Measurements from ENCODE around the gene ASB8.

The ASB8 gene

GRCh38 chr12:48129376-48129775 lies 27.9 kb downstream of the ASB8 start:
- TF ChIP-seq EZH2phosphoT487 (IDR thresholded peaks at IDR 0.05; ENCODE audit: borderline replicate concordance, low read length) (no peak), CTCF (IDR thresholded peaks at IDR 0.05; ENCODE audit: low read depth, low read length, poor library complexity, severe bottlenecking) (no peak)
- Histone ChIP-seq H3K79me2 (ENCODE audit: control insufficient read depth, low read length) (peaks cover 24% of the 10 kb centered on the region), H3K9me3 (ENCODE audit: control insufficient read depth, insufficient read depth, low read length) (no peaks in the 10 kb centered on the region), H3K4me1 (ENCODE audit: control insufficient read depth, low read length) (no peaks in the 10 kb centered on the region), H3K4me2 (ENCODE audit: low read length) (no peak overlapping the region), H3K36me3 (ENCODE audit: control insufficient read depth, low read length) (peaks cover 92% of the 10 kb centered on the region), H4K20me1 (ENCODE audit: control insufficient read depth, insufficient read depth, low read depth, low read length) (0 out of 2 replicates have a peak, but pooled peaks cover 3% of the 10 kb centered on the region), H3K27me3 (ENCODE audit: control insufficient read depth, low read length) (no peaks in the 10 kb centered on the region), H3K4me3 (ENCODE audit: low read length) (no peak overlapping the region), H3F3A (ENCODE audit: control insufficient read depth, insufficient read depth) (no peaks in the 10 kb centered on the region), H3K27ac (ENCODE audit: low read depth, low read length) (no peak overlapping the region), H3K9me2 (replicated peaks; ENCODE audit: control insufficient read depth, low read length) (no peaks in the 10 kb centered on the region)

- H3K9me2 ChIP-seq (replicated peaks; ENCODE audit: control insufficient read depth, low read length): no peaks in the 10 kb centered on the region
- no peaks in the 10 kb centered on the region for H3K4me1 ChIP-seq (ENCODE audit: control insufficient read depth, low read length)
- H3F3A ChIP-seq (ENCODE audit: control insufficient read depth, insufficient read depth): no peaks in the 10 kb centered on the region
- H3K4me2 ChIP-seq (ENCODE audit: low read length): no peak overlapping the region
- no peak overlapping the region for H3K4me3 ChIP-seq (ENCODE audit: low read length)
- no peak for TF ChIP-seq CTCF (IDR thresholded peaks at IDR 0.05; ENCODE audit: low read depth, low read length, poor library complexity, severe bottlenecking)
- H3K79me2 ChIP-seq (ENCODE audit: control insufficient read depth, low read length): peaks cover 24% of the 10 kb centered on the region
- no peaks in the 10 kb centered on the region for H3K9me3 ChIP-seq (ENCODE audit: control insufficient read depth, insufficient read depth, low read length)
- 0 out of 2 replicates have a peak, but pooled peaks cover 3% of the 10 kb centered on the region for H4K20me1 ChIP-seq (ENCODE audit: control insufficient read depth, insufficient read depth, low read depth, low read length)
- H3K27ac ChIP-seq (ENCODE audit: low read depth, low read length): no peak overlapping the region
- peaks cover 91% of the 10 kb centered on the region for H3K36me3 ChIP-seq (ENCODE audit: control insufficient read depth, low read length)
- no peaks in the 10 kb centered on the region for H3K27me3 ChIP-seq (ENCODE audit: control insufficient read depth, low read length)
Observed at GRCh38 chr12:48128800-48129199, 28.5 kb downstream of the ASB8 start.

- Histone ChIP-seq H3K79me2 (ENCODE audit: control insufficient read depth, low read length) (peaks cover 29% of the 10 kb centered on the region), H3K9me2 (replicated peaks; ENCODE audit: control insufficient read depth, low read length) (no peaks in the 10 kb centered on the region), H3K27me3 (ENCODE audit: control insufficient read depth, low read length) (no peaks in the 10 kb centered on the region), H3K27ac (ENCODE audit: low read depth, low read length) (no peak overlapping the region), H4K20me1 (ENCODE audit: control insufficient read depth, insufficient read depth, low read depth, low read length) (0 out of 2 replicates have a peak, but pooled peaks cover 3% of the 10 kb centered on the region), H3K9me3 (ENCODE audit: control insufficient read depth, insufficient read depth, low read length) (no peaks in the 10 kb centered on the region), H3F3A (ENCODE audit: control insufficient read depth, insufficient read depth) (no peaks in the 10 kb centered on the region), H3K4me1 (ENCODE audit: control insufficient read depth, low read length) (no peaks in the 10 kb centered on the region), H3K4me2 (ENCODE audit: low read length) (no peak overlapping the region), H3K4me3 (ENCODE audit: low read length) (no peak overlapping the region), H3K36me3 (ENCODE audit: control insufficient read depth, low read length) (peaks cover 91% of the 10 kb centered on the region)
- TF ChIP-seq EZH2phosphoT487 (IDR thresholded peaks at IDR 0.05; ENCODE audit: borderline replicate concordance, low read length): no peak
- no peak for TF ChIP-seq CTCF (IDR thresholded peaks at IDR 0.05; ENCODE audit: low read depth, low read length, poor library complexity, severe bottlenecking)
Observed at GRCh38 chr12:48126953-48127630, 30.2 kb downstream of the ASB8 start.
